Activated T-helper 2 cell treated with anti-CD3 and anti-CD28 coated beads, Interferon-gamma antibody, Interleukin-2, Interleukin-4, amounts not matched to agents 10 μg/mL and 5 μg/mL and 100 μg/mL, durations not matched to agents 14 hours and 24 hours and 36 hours (primary cell): ENCODE measurements around the gene SMR3B. TPM values are rescaled to one million over a fixed set of nuclear protein-coding genes. Genes with fewer than 3 reads are reported as not detected.

Experiments
- DNase-seq: peaks from one replicate; pipeline ENCODE4 v3.0.0; 2021; ENCODE audit warnings: low spot score
- H3K27ac Mint-ChIP-seq: one replicate; pipeline ENCODE4 v1.8.0; 2021; ENCODE audit warnings: mixed read lengths
- H3K27me3 Mint-ChIP-seq: one replicate; pipeline ENCODE4 v1.8.0; 2021; ENCODE audit warnings: low read depth, mixed read lengths
- H3K36me3 Mint-ChIP-seq: one replicate; pipeline ENCODE4 v1.8.0; 2021; ENCODE audit warnings: low read depth, mixed read lengths
- H3K4me1 Mint-ChIP-seq: one replicate; pipeline ENCODE4 v1.8.0; 2021; ENCODE audit warnings: low read depth, mixed read lengths
- H3K4me3 Mint-ChIP-seq: one replicate; pipeline ENCODE4 v1.8.0; 2021; ENCODE audit warnings: low read depth, mild to moderate bottlenecking, moderate library complexity, mixed read lengths
- H3K9me3 Mint-ChIP-seq: one replicate; pipeline ENCODE4 v1.8.0; 2021; ENCODE audit warnings: mixed read lengths
- intact Hi-C: fragments of 100-400 bp; cut with micrococcal nuclease; formaldehyde crosslinking; loops from one replicate; pipeline ENCODE4 v1.15.1; 2023
- total RNA-seq: library from RNA; stranded (reverse); gene quantifications from 2 replicates; pipeline ENCODE4 v1.2.3, GENCODE V29; 2022

Gene SMR3B
- total RNA-seq, 1 donor from 2014 or later: not detected

DNA sequence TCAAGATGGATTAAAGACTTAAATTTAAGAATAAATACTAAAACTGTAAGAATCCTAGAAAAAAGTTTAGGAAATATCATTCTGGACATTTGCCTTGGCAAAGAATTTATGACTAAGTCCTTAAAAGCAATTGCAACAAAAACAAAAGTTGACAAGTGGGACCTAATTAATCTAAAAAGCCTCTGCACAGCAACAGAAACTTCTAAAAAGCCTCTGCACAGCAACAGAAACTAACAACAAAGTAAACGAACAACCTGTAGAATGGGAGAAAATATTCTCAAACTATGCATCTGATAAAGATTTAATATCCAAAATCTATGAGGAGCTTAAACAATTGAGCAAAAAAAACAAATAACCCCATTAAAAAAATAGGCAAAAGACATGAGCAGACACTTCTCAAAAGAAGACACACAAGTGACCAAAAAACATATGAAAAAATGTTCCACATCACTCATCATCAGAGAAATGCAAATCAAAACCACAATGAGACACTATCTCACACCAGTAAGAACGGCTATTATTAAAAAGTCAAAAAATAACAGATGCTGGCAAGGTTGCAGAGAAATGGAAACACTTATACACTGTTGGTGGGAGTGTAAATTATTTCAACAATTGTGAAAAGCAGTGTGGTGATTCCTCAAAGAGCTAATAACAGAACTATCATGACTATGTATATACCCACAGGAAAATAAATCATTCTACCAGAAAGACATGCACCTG lies 9.3 kb downstream of the SMR3B start:
- Mint-ChIP-seq H3K4me3 (no peak overlapping the region), H3K27me3 (no peaks in the 10 kb centered on the region), H3K36me3 (no peaks in the 10 kb centered on the region), H3K4me1 (no peaks in the 10 kb centered on the region), H3K9me3 (no peaks in the 10 kb centered on the region), H3K27ac (no peak overlapping the region)
- intact Hi-C loops: no loop called here
- no peak for DNase-seq

GRCh38 chr4:70397580-70397979 lies 14.6 kb downstream of the SMR3B start, which contains the start of gene OPRPN:
Gene OPRPN, plus strand, starts transcription at chr4:70397940. Its CDS starts 1,346 bp downstream, at chr4:70399286.
- intact Hi-C loops: no loop called here
- H3K27ac Mint-ChIP-seq: no peak within 1 kb of the TSS
- H3K9me3 Mint-ChIP-seq: no peaks in the 10 kb centered on the region
- no peaks in the 10 kb centered on the region for H3K4me1 Mint-ChIP-seq
- no peak within 1 kb of the TSS for H3K4me3 Mint-ChIP-seq
- H3K27me3 Mint-ChIP-seq: no peaks in the 10 kb centered on the region
- no peaks in the 10 kb centered on the region for H3K36me3 Mint-ChIP-seq
- no peak for DNase-seq

DNA sequence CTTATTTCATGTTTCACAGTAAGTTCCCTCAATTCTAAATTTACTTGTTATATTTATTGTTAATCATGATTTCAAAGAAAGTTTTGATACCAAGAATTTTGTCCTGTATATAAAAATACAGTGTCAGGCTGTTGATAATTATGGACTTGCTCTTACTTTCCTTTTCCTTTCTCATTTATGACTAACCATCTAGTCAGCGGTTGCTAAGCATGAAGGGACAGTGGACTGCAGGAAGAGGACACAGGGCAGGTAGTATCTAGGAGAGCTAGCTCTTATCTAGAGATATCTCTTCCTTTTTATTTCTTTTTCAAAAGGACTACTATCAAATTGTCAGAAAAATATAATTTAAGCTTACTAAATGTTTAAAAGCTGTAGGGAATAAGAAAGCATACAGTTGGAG lies 16.4 kb downstream of the SMR3B start:
- no peak overlapping the region for H3K27ac Mint-ChIP-seq
- intact Hi-C loops: no loop called here

GRCh38 chr4:70402762-70403161 lies 19.8 kb downstream of the SMR3B start:
- H3K9me3 Mint-ChIP-seq: no peaks in the 10 kb centered on the region
- no peak overlapping the region for H3K27ac Mint-ChIP-seq
- intact Hi-C loops: no loop called here
- no peak for DNase-seq
- H3K36me3 Mint-ChIP-seq: no peaks in the 10 kb centered on the region
- H3K27me3 Mint-ChIP-seq: no peaks in the 10 kb centered on the region
- no peak overlapping the region for H3K4me3 Mint-ChIP-seq
- no peaks in the 10 kb centered on the region for H3K4me1 Mint-ChIP-seq

More for the DNA sequence above, 16.4 kb downstream of the SMR3B start:
- no peaks in the 10 kb centered on the region for H3K9me3 Mint-ChIP-seq
- no peak overlapping the region for H3K4me3 Mint-ChIP-seq
- H3K36me3 Mint-ChIP-seq: no peaks in the 10 kb centered on the region
- DNase-seq: no peak
- no peaks in the 10 kb centered on the region for H3K4me1 Mint-ChIP-seq
- no peaks in the 10 kb centered on the region for H3K27me3 Mint-ChIP-seq

GRCh38 chr4:70405765-70406164 lies 22.8 kb downstream of the SMR3B start:
- intact Hi-C loops: no loop called here
- Mint-ChIP-seq H3K27me3 (no peaks in the 10 kb centered on the region), H3K9me3 (no peaks in the 10 kb centered on the region), H3K36me3 (no peaks in the 10 kb centered on the region), H3K4me3 (no peak overlapping the region), H3K4me1 (no peaks in the 10 kb centered on the region), H3K27ac (no peak overlapping the region)
- no peak for DNase-seq

- no peak overlapping the region for H3K4me3 Mint-ChIP-seq
- DNase-seq: no peak
- no peaks in the 10 kb centered on the region for H3K36me3 Mint-ChIP-seq
- H3K27ac Mint-ChIP-seq: no peak overlapping the region
- H3K27me3 Mint-ChIP-seq: no peaks in the 10 kb centered on the region
- no peaks in the 10 kb centered on the region for H3K9me3 Mint-ChIP-seq
- intact Hi-C loops: no loop called here
- no peaks in the 10 kb centered on the region for H3K4me1 Mint-ChIP-seq
Observed at GRCh38 chr4:70425306-70425705, 42.4 kb downstream of the SMR3B start.

- no peak for DNase-seq
- no peaks in the 10 kb centered on the region for H3K27me3 Mint-ChIP-seq
- H3K27ac Mint-ChIP-seq: no peak overlapping the region
- no peaks in the 10 kb centered on the region for H3K9me3 Mint-ChIP-seq
- H3K4me1 Mint-ChIP-seq: no peaks in the 10 kb centered on the region
- no peak overlapping the region for H3K4me3 Mint-ChIP-seq
- intact Hi-C loops: no loop called here
- H3K36me3 Mint-ChIP-seq: no peaks in the 10 kb centered on the region
Observed at GRCh38 chr4:70426789-70427188, 43.9 kb downstream of the SMR3B start.

DNA sequence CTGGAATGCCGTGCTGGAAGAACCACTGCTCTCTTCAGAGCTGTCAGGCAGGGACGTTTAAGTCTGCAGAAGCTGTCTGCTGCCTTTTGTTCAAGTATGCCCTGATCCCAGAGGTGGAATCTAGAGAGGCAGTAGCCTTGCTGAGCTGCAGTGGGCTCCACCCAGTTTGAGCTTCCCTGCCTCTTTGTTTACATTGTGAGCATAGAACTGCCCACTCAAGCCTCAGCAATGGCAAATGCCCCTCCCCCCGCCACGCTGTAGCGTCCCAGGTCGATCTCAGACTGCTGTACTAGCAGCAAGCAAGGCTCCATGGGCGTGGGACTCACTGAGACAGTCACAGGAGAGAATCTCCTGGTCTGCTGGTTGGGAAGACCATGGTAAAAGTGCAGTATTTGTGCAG lies 54.3 kb downstream of the SMR3B start:
- DNase-seq: no peak
- no peaks in the 10 kb centered on the region for H3K36me3 Mint-ChIP-seq
- H3K27ac Mint-ChIP-seq: no peak overlapping the region
- no peak overlapping the region for H3K4me3 Mint-ChIP-seq
- peaks cover 3% of the 10 kb centered on the region for H3K9me3 Mint-ChIP-seq
- H3K27me3 Mint-ChIP-seq: no peaks in the 10 kb centered on the region
- intact Hi-C loops: no loop called here
- H3K4me1 Mint-ChIP-seq: no peaks in the 10 kb centered on the region

Other genes with a start within 250 kb of the SMR3B start
- not detected in 2 replicates for gene PRR27, start 228.9 kb upstream of the SMR3B start, total RNA-seq
- not detected in 2 replicates for gene ODAM, start 187.4 kb upstream of the SMR3B start, total RNA-seq
- not detected in 2 replicates for gene FDCSP, start 157.0 kb upstream of the SMR3B start, total RNA-seq
- not detected in 2 replicates for gene CSN3, start 140.5 kb upstream of the SMR3B start, total RNA-seq
- gene CABS1, start 48.1 kb upstream of the SMR3B start, total RNA-seq: not detected in 2 replicates
- gene SMR3A, start 22.4 kb upstream of the SMR3B start, total RNA-seq: not detected in 2 replicates
- not detected in 2 replicates for gene OPRPN, start 14.8 kb downstream of the SMR3B start, total RNA-seq
- not detected in 2 replicates for gene MUC7, start 89.1 kb downstream of the SMR3B start, total RNA-seq
- not detected in 2 replicates for gene AMTN, start 135.4 kb downstream of the SMR3B start, total RNA-seq
- gene AMBN, start 209.1 kb downstream of the SMR3B start, total RNA-seq: not detected in 2 replicates
- not detected in 2 replicates for gene ENAM, start 245.6 kb downstream of the SMR3B start, total RNA-seq